ENCODE measurements around the gene ITPR1.

The ITPR1 gene

DNA sequence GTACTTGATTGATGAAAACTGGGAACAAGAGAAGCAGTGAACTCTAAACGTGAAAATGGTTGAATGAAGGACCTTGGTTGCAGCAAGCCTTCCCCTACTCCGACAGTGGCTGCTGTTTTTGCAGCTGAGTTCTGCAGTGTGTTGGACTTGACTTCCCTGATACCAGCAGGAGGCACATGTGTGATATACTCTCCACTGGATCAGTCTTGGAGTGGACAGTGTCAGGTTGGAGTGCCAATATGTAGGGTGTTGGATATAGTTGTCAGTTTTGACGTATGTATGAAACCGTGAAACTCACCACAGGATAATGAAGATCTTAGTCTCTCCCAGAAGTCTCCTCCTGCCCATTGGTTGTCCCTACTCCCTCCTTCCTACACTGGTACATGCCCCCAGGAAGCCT is 106.5 kb downstream of the ITPR1 start:
- DNase-seq: no peak

DNA sequence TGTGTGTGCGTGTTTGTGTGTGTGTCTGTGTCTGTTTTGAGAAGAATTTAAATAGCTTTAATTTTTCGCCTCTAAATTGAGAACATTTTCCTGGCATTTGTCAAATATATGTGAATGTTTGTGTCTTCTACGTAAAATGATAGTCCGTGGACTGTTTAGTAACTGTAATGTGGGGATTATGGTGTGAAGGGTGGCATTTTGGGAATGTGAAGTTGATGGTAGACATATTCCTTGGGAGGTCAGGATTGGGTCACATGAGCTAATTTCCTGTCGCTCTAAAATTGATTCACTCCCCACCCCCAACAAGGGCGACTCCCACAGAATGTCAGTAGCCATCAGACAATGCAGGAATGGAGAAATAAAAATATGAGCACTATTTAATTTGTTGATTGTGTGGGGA is 107.3 kb downstream of the ITPR1 start:
- no peak for DNase-seq

GRCh38 chr3:4601892-4602291 is 108.7 kb downstream of the ITPR1 start:
- no peak for DNase-seq

DNA sequence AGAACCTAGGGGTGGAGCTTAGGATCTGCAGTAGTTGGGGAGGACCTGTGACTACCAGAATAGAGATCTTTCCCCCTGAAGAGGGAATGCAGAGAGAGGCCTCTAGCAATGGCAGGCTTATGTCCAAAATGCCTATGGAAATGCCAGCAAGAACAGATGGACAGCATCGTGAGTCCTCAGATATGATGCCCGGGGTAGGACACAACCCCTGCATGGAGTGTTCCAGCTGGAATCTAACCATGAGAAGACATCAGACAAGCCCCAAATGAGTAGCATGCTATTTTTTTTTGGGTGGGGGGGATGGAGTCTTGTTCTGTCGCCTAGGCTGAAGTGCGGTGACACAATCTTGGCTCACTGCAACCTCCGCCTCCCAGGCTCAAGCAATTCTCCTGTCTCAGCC is 111.5 kb downstream of the ITPR1 start:
- no peak for DNase-seq

DNA sequence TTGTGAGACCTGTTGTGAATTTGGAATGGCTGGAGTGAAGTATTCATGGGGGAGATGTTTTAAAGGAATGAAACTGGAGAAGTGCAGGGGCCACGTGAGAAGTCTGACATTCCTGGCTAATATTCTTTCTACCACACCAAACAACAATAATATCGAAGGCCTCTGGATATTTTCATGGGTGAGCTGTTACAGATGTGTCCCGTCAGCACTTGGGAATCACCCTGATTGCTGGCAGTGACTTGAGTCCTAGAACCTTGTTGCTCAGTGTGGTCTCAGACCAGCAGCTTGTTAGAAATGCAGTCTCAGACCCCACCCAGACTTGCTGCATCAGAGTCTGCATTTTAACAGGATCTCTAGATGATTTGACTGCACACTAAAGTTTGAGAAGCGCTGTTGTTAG is 113.8 kb downstream of the ITPR1 start:
- no peak for DNase-seq

DNA sequence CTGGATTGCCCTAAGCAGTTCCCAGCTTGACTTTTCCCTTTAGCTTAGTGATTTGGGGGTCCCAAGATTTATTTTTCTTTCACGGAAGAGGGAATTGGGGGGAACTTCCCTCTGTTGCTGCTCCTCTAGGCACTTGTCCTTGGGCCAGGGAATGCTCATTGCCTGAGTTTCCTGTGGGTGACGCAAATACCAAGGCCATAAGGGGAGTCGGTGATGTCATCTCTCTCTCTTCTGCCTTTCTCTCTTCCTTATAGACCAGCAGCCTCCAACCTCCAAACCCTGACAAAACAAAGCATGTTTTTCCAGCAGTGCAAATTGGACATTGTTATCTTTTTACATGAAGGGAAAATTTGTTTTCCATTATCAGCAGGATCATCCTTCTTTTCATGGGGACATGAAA is 120.2 kb downstream of the ITPR1 start:
- no peak for DNase-seq

DNA sequence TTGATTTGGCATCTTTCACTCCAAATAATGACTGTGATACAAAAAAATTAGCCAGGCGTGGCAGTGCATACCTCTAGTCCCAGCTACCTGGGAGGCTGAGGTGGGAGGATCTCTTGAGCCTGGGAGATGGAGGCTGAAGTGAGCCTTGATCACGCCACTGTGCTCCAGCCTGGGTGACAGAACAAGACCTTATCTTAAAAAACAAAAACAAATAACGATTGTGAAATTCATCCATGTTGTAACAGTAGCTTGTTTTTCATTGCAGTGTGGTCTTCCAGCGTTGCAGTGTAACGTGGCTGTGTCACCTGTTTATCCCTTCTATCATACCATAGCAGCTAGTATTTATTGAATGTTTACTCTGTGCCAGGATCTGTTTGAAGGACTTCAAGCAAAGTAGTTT is 120.9 kb downstream of the ITPR1 start:
- no peak for DNase-seq

GRCh38 chr3:4614927-4615326 is 121.8 kb downstream of the ITPR1 start:
- DNase-seq: no peak

DNA sequence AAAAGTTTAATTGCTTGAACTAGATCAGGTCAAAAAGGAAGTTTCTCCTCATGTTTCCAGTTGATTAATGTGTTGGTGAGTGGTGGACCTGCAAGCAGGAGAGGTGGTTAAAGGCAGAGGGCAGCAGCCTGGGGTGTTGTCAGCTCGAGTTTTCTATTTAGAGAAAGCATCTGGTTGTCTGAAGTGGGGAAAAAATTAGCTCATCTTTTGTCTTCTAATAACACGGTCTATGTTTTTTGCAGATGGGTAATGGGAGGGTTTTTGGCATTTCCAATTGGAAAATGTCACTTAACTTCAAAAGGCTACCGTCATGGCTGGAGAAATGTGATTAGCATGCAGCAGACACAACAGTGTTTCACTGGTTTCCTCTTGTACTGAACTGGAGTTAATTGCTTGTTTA is 122.6 kb downstream of the ITPR1 start:
- no peak for DNase-seq

DNA sequence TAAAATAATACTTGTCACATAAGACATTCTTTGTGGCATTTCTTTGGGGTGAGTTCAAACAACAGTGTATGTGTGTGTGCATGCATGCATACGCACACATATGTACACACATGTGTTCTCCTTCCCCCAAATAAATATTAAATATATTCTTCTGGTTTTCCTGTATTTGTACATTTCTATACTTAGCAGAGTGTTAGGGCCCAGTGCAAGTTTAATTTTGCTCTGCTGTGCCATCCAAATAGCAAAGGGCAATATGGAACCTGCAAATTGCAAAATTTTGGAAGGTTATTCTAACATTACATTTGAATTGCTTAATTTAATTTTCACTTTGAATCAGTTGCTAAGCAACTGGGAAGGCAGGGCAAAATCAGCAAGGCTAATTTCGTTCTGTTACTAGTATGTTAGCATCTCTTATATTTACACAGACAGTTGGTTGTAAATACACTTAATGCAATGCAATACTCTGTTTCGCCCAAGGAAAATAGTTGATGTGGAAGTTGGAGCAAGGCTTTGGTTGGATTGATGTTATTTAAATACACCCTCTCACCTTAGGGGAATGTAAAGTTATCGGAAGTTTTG is 130.4 kb downstream of the ITPR1 start:
- no peak for DNase-seq

- no peak for DNase-seq
These were observed 134.7 kb downstream of the ITPR1 start for GRCh38 chr3:4627651-4628375.

GRCh38 chr3:4629095-4630007 is 136.2 kb downstream of the ITPR1 start:
- DNase-seq: no peak

GRCh38 chr3:4633078-4634004 is 140.2 kb downstream of the ITPR1 start:
- DNase-seq: no peak

GRCh38 chr3:4634894-4635293 is 141.7 kb downstream of the ITPR1 start:
- DNase-seq: no peak

GRCh38 chr3:4637265-4637664 is 144.1 kb downstream of the ITPR1 start:
- no peak for DNase-seq

DNA sequence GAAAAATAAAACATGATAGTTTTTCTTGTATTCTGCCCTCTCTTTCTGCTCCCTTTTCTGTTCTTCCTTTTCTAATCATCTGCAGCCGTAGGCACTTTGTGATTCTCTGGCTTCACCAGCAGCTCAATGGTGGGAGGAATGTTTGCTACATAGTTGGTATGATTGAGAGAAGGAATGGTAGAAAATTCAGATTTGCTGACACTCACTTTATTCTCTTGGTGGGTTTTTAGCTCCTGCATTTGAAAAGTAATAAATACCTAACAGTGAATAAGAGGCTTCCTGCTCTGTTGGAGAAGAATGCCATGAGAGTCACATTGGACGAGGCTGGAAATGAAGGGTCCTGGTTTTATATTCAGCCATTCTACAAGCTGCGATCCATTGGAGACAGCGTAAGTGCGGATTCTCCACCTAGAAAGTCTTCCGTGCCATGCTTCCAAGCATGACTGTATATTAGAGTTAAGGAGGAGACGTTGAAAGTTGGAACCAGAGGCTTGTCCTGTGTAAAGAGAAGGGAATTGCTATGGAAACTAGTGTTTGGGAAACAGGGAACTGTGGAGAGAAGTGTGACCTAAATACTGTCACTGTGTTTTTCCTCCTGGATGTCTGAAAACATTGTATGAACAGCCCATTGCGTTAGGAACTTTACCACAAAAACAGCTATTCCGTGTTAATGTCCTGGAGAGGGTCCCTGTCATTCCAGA is 148.9 kb downstream of the ITPR1 start:
- no peak for DNase-seq

- no peak for DNase-seq
These were observed 149.5 kb downstream of the ITPR1 start for GRCh38 chr3:4642611-4643010.

DNA sequence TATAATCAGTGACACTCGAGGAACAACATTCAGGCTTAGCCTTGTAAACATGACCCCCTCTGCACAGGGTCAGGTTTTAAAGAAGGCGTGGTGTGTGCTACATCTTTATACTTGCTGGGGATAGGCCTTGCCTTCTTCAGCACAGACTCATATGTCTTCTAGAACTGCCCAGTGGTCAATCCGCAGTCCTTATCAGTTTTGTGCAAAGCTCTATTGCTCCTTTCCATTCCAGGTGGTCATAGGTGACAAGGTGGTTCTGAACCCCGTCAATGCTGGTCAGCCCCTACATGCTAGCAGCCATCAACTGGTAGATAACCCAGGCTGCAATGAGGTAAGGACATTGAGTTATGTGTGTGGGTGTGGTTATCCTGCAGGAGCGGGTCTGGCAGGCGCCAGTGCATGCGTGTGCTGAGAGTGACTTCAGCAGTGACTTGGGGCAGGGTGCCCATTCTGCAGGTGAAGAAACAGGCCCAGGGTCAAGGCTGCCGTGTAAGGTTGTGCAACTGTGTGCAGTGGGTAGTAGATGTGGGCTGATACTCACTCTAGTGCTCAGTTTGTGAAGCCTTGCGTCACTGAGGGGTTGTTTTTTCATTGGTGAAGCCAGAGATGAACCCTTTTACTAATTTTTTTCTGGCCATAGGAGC is 150.9 kb downstream of the ITPR1 start:
- no peak for DNase-seq

DNA sequence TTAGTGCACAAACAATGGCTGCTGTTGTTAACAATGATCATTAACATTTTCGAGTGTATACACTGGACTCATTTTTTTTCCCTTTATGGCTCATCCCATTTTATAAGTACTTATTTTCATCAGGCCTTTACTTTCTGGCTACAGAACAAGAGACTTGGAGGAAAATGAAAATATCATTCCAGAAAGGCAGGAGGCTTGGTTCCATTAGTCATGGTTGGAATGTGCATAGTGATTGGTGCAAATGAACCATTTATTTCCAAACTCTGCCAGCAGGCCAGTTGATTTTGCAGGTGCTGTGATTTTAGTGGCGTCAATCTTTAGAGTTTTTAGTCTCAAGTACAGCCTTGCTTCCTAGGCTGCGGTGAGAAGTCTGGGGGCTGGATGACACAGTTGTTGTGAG is 151.8 kb downstream of the ITPR1 start:
- no peak for DNase-seq

DNA sequence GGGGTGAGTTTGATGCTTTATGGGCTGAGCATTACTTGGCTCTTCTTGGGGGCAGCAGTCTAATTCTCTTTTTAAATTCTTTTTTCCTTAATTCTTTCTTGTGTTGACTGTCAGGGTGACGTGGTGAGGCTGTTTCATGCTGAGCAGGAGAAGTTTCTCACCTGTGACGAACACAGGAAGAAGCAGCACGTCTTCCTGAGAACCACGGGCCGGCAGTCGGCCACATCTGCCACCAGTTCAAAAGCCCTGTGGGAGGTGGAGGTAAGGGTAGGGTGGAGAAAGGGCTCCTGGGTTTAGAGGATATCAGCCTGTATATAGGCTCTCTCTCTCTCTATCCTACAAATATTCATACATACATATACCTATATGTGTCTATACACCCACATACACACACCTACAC is 152.3 kb downstream of the ITPR1 start:
- no peak for DNase-seq

- no peak for DNase-seq
These were observed 154.3 kb downstream of the ITPR1 start for GRCh38 chr3:4647411-4647810.

Measured in NCI-H1092 (cell line).